Measurements from ENCODE around the gene KLF17.

The KLF17 gene

GRCh38 chr1:44119525-44119924 is 904 bp downstream of the KLF17 start:
- no peak overlapping the region for H3K4me3 ChIP-seq (ENCODE audit: low read depth, low read length)
- no peak for DNase-seq (ENCODE audit: low read depth)
- TF ChIP-seq CTCF (conservative IDR thresholded peaks at IDR 0.05; ENCODE audit: low read depth, low read length): no peak

DNA sequence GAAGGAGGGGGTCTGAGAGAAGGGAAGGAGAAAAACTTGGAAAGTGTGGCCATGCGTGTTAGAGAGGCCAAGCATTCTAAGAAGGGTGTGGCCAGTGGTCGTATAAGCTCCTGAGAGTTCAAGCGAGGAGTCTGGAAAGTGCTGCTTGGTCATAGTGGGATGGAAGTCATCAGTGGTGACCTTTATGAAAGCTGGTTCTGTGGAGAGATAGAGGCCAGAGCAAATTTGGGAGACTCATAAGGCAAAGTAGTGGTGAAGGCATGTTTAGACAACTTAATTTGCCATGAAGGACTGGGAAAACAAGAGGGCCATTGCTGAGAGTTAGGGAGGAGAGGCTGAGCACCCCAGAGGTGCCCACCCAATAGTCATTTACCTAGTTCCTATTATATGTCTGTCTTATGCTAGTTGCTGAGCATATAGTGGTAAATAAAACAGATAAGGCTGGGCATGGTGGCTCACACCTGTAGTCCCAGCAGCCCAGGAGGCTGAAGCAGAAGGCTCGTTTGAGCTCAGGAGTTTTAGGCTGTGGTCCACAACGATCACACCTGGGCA is 1.9 kb downstream of the KLF17 start:
- no peak overlapping the region for H3K4me3 ChIP-seq (ENCODE audit: low read depth, low read length)
- DNase-seq (ENCODE audit: low read depth): no peak
- TF ChIP-seq CTCF (conservative IDR thresholded peaks at IDR 0.05; ENCODE audit: low read depth, low read length): no peak

DNA sequence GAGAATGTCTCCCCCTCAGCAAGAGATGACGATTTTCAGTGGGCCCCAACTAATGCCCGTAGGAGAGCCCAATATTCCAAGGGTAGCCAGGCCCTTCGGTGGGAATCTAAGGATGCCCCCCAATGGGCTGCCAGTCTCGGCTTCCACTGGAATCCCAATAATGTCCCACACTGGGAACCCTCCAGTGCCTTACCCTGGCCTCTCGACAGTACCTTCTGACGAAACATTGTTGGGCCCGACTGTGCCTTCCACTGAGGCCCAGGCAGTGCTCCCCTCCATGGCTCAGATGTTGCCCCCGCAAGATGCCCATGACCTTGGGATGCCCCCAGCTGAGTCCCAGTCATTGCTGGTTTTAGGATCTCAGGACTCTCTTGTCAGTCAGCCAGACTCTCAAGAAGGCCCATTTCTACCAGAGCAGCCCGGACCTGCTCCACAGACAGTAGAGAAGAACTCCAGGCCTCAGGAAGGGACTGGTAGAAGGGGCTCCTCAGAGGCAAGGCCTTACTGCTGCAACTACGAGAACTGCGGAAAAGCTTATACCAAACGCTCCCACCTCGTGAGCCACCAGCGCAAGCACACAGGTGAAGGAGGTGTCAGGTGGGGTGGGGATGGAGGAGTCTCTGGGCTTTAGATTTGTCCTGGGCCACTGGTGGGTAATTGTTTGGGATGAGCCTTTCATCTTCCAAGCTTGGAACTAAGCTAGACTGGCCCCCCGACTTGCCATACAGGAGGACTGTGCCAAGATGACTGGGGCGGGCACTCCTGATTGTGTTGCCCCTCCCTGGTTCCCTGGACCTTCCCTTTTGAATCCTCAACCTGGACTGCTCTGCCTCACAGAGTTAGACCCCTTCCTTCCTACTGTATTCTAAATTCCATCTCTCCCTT is 11.2 kb downstream of the KLF17 start:
- no peak overlapping the region for H3K4me3 ChIP-seq (ENCODE audit: low read depth, low read length)
- no peak for TF ChIP-seq CTCF (conservative IDR thresholded peaks at IDR 0.05; ENCODE audit: low read depth, low read length)
- DNase-seq (ENCODE audit: low read depth): no peak

DNA sequence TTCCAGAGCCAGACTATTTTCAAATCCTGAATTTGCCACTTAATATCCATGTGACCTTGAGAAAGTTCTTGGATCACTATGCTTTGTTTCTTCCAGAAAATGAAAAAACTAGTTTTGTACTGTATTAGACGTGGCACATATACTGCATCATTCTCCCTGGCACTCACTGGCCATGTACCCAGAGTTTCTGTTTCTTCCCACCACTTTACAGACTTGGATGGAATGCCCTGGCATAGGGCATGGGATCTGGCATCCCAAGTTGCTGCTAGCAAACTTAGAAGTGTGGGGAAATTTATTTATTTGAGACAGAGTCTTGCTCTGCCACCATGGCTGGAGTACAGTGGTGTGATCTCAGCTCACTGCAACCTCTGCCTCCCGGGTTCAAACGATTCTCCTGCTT is 12.8 kb downstream of the KLF17 start:
- no peak for DNase-seq (ENCODE audit: low read depth)
- no peak overlapping the region for H3K4me3 ChIP-seq (ENCODE audit: low read depth, low read length)
- no peak for TF ChIP-seq CTCF (conservative IDR thresholded peaks at IDR 0.05; ENCODE audit: low read depth, low read length)

- no peak for DNase-seq (ENCODE audit: low read depth)
- no peak for TF ChIP-seq CTCF (conservative IDR thresholded peaks at IDR 0.05; ENCODE audit: low read depth, low read length)
- no peak overlapping the region for H3K4me3 ChIP-seq (ENCODE audit: low read depth, low read length)
These were observed 15.7 kb downstream of the KLF17 start for GRCh38 chr1:44134071-44134920.

DNA sequence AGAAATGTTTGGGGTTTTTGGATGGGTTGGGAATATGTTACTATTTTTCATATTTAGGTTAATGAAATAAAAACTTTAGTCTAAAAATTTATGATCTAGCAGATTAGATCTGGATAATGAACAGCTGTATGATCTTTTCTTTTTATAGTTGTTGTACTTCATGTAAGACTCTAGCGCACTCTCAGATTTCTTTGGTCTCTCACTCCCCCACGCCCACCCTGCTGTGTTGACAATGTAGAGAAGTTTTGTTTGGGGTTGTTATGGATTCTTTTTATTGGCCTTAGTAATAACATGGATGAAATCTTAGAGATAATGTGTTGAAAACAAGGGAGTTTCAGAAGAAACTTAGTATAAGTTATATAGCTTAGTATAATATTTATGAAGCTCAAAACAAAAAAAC is 17.3 kb downstream of the KLF17 start:
- TF ChIP-seq CTCF (conservative IDR thresholded peaks at IDR 0.05; ENCODE audit: low read depth, low read length): no peak
- no peak overlapping the region for H3K4me3 ChIP-seq (ENCODE audit: low read depth, low read length)
- DNase-seq (ENCODE audit: low read depth): no peak
